ENCODE data around the gene FBXW7. TPM values are rescaled to one million over a fixed set of nuclear protein-coding genes. Genes with fewer than 3 reads are reported as not detected.

The FBXW7 gene
- polyA plus RNA-seq, 1 of the 3 experiments (the other 2 are of a cell fraction), result 7.7 TPM

DNA sequence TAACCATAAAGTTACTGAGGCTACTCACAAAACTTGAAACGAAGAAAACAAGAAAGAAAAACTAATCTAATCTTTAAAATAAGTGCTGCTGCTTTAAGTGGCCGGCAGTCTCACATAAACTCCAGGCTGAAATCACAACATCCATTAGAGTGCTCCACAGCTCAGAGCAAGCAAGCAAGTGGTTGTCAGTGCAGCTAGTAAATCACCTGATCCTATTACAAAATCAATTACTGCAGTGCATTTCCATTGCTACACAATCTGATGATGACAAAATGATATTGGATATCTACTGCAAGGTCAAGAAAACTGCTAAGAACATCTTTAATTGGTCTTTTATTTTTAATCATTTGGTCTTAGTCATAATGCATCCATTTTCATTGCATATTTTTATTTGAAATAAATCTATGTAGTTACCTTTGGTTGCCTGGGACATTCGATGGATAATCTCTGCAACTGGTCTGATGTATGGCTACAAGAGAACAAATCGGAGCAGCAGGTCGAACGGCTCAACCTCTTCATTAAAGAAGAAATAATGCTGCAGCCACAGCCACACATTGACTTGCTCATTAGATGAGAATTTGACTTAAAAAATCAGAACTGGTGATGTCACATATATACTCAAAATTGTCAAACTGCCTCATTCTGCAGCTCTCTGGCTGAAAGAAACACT, 87.7 kb downstream of the FBXW7 start:
- TF ChIP-seq EP300 (IDR thresholded peaks at IDR 0.05; ENCODE audit: borderline replicate concordance in 1 of 2, low read depth in 1 of 2, low read length in 1 of 2) (no peak), GABPA (IDR thresholded peaks at IDR 0.05; ENCODE audit: low read depth) (no peak), JUND (IDR thresholded peaks at IDR 0.05) (no peak), TCF12 (IDR thresholded peaks at IDR 0.05) (no peak), TAF1 (IDR thresholded peaks at IDR 0.05; ENCODE audit: borderline replicate concordance, low read depth, low read length) (no peak), TEAD4 (IDR thresholded peaks at IDR 0.05; ENCODE audit: borderline replicate concordance, insufficient read depth) (no peak), RCOR1 (IDR thresholded peaks at IDR 0.05; ENCODE audit: low read length) (no peak), SIN3A (IDR thresholded peaks at IDR 0.05; ENCODE audit: borderline replicate concordance, low read depth, low read length) (no peak), EZH2phosphoT487 (IDR thresholded peaks at IDR 0.05; ENCODE audit: borderline replicate concordance, low read depth) (no peak), NFIC (IDR thresholded peaks at IDR 0.05; ENCODE audit: borderline replicate concordance) (no peak), MXI1 (IDR thresholded peaks at IDR 0.05; ENCODE audit: low read depth, low read length) (no peak), CHD2 (IDR thresholded peaks at IDR 0.05; ENCODE audit: low read length, partially characterized antibody) (no peak), RXRA (IDR thresholded peaks at IDR 0.05; ENCODE audit: borderline replicate concordance, low read depth) (no peak), ZBTB33 (IDR thresholded peaks at IDR 0.05; ENCODE audit: borderline replicate concordance, low read depth) (no peak), REST (IDR thresholded peaks at IDR 0.05; ENCODE audit: low read depth, low read length) (no peak), FOXM1 (IDR thresholded peaks at IDR 0.05; ENCODE audit: low read depth) (no peak), GATA2 (CRISPR knock-in tag; IDR thresholded peaks at IDR 0.05) (no peak), NRF1 (IDR thresholded peaks at IDR 0.05; ENCODE audit: low read depth, low read length) (no peak), ELF1 (IDR thresholded peaks at IDR 0.05) (no peak)
- TF ChIP-seq, protein P1, sequence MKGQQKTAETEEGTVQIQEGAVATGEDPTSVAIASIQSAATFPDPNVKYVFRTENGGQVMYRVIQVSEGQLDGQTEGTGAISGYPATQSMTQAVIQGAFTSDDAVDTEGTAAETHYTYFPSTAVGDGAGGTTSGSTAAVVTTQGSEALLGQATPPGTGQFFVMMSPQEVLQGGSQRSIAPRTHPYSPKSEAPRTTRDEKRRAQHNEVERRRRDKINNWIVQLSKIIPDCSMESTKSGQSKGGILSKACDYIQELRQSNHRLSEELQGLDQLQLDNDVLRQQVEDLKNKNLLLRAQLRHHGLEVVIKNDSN (IDR thresholded peaks at IDR 0.05; ENCODE audit: borderline replicate concordance, low read depth), result no peak
- Histone ChIP-seq H3K4me1 (ENCODE audit: control insufficient read depth in 1 of 2, insufficient read depth in 2 of 2, low read depth in 1 of 2, low read length in 1 of 2) (no peaks in the 10 kb centered on the region; a peak in 2 of 4 replicates), H3K27me3 (ENCODE audit: insufficient read depth) (no peaks in the 10 kb centered on the region), H4K20me1 (ENCODE audit: insufficient read depth) (0 out of 2 replicates have a peak, but pooled peaks cover 6% of the 10 kb centered on the region), H3K4me2 (no peak overlapping the region), H3F3A (replicated peaks; ENCODE audit: insufficient read depth) (peaks cover 9% of the 10 kb centered on the region), H3K9me2 (no peaks in the 10 kb centered on the region), H3K4me3 (ENCODE audit: low read depth in 2 of 2, low read length in 1 of 2) (no peak overlapping the region), H3K9ac (no peak overlapping the region), H2AFZ (ENCODE audit: low read depth) (no peak overlapping the region), H3K36me3 (replicated peaks in 1 of 2; ENCODE audit: control insufficient read depth in 1 of 2, insufficient read depth in 2 of 2, low read length in 1 of 2) (peaks cover 0 to 2% of the 10 kb centered on the region in 2 experiments), H3K79me2 (ENCODE audit: insufficient read depth) (peaks cover 26% of the 10 kb centered on the region), H3K27ac (ENCODE audit: low read depth in 2 of 2, low read length in 1 of 2) (no peak overlapping the region), H3K9me3 (no peaks in the 10 kb centered on the region)
- 97% methylated on average over 6 of the region's 6 CpGs for WGBS (ENCODE audit: low lambda C conversion rate)
- ChIA-PET POLR2A (no interaction called here), CTCF (interaction anchor here (1.0 to 1.4 kb wide), 5 partner anchors 39 to 118 kb away, joined by 3 to 4 read pairs (median 3); no protein-coding TSS in a partner anchor)
- DNase-seq, result no peak
